Measurements from ENCODE around the gene C19orf12. TPM values are rescaled to one million over a fixed set of nuclear protein-coding genes. Genes with fewer than 3 reads are reported as not detected.

C19orf12 gene
- total RNA-seq, 1 donor from 2014 or later: 24.9 TPM

DNA sequence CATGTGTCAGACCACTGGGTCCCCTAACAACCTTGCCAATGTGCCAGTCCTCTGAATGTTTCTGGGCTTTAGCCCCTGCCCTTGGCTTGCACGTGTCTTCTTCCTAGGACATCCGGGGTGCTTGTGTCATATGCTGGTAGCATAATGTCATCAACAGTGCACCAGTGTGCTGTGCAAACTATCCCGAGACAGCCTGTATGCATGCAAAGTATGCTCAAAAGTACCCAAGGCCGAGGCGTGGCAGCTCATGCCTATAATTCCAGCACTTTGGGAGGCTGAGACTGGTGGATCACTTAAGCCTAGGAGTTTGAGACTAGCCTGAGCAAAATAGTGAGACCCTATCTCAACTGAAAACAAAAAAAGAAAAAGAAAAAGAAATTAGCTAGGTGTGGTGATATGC, 20.8 kb upstream of the C19orf12 start:
- DNase-seq (ENCODE audit: low read depth): no peak
- no peak overlapping the region for H3K4me3 ChIP-seq (ENCODE audit: low read depth, low read length)
- TF ChIP-seq CTCF (conservative IDR thresholded peaks at IDR 0.05; ENCODE audit: low read depth, low read length): no peak

DNA sequence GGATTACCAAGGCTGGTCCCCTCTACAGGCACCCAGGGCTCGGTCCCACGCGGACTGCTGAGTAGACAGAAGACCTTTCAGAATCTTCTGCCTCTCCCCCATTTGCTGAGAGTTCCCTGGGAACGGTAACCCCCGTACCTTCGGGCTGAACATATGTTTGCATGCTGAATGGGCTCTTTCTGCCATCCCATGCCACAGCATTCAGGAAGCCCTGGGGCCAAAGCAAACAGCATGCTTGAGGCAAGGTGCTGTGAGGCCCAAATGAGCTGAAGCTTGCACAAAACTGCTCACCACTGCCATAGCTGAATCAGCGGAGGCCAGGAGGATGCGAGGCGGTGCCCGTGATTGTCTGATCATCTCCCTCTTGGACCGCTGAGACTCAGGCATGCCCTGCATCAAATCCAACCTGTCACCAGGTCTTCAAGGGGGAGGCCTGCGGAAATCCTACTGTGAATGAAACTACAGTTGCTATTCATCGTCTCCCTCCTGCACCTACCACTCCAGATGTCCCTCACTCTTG, 16.3 kb upstream of the C19orf12 start:
- DNase-seq (ENCODE audit: low read depth): no peak
- TF ChIP-seq CTCF (conservative IDR thresholded peaks at IDR 0.05; ENCODE audit: low read depth, low read length): no peak
- H3K4me3 ChIP-seq (ENCODE audit: low read depth, low read length): no peak overlapping the region

DNA sequence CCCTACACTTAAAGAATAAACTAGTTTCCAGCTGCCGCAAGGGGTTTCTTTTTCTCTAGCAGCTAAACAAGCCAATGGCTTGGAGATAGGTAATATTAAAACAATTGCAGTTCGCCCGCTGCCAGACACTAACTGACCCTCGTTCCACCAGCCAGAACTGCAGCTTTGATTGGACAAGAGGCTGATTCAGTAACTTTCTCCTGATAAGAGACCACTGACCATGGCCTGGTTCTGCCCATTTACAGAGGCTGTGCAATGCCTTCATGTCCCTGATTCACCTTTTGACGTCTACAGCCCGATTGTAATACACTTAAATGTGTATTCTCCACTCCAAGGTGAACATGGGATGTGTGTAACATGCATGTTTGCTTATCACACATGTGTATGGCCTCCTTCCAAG, 12.8 kb upstream of the C19orf12 start:
- H3K4me3 ChIP-seq (ENCODE audit: low read depth, low read length): no peak overlapping the region
- TF ChIP-seq CTCF (conservative IDR thresholded peaks at IDR 0.05; ENCODE audit: low read depth, low read length): no peak
- DNase-seq (ENCODE audit: low read depth): no peak

DNA sequence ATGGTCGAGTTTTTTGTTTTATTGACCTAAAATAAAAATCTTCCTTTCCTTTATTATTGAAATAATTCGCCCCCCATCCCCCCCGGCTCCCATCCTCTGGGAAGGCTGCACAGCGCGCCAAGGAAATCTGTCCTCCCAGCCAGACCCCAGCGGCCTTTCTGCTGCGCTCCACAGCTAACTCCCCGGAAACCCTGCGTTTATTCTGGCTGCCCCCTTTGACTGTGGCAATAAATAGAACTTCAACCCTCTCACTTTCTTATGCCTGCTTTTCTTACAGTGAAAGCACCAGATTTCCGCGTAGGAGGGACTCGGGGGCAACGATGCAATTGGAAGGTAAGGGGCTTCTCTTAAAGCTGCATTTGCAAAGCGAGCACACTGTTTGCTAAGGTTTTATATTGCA, 9.7 kb upstream of the C19orf12 start:
- DNase-seq (ENCODE audit: low read depth): no peak
- H3K4me3 ChIP-seq (ENCODE audit: low read depth, low read length): peak overlapping the region; percentile 31
- TF ChIP-seq CTCF (conservative IDR thresholded peaks at IDR 0.05; ENCODE audit: low read depth, low read length): no peak

GRCh38 chr19:29724102-29724641, 9.1 kb upstream of the C19orf12 start:
- TF ChIP-seq CTCF (conservative IDR thresholded peaks at IDR 0.05; ENCODE audit: low read depth, low read length): no peak
- no peak for DNase-seq (ENCODE audit: low read depth)
- H3K4me3 ChIP-seq (ENCODE audit: low read depth, low read length): peak overlapping the region; percentile 31

DNA sequence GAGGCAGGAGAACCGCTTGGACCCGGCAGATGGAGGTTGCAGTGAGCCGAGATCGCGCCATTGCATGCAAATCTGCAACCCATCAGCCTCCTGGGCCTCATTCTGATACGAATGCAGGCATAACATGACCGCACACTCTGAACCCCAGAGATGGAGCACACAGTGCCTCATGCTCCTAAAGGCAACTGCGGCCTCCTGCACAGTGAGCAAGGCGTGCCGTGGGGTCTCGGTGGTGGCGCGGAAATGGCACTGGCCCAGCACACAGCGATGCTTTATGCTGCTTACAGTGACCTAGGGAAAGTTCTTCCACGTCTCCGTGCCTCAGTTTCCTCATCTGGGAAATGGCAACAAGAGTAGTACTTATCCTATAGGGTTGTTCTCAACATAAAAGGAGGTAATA, 2.0 kb upstream of the C19orf12 start:
- H3K4me3 ChIP-seq (ENCODE audit: low read depth, low read length): no peak overlapping the region
- no peak for DNase-seq (ENCODE audit: low read depth)
- no peak for TF ChIP-seq CTCF (conservative IDR thresholded peaks at IDR 0.05; ENCODE audit: low read depth, low read length)

All from epithelial cell of proximal tubule (primary cell).